SK-N-SH (cell line): Measurements from ENCODE around the gene GEMIN7. TPM values are rescaled to one million over a fixed set of nuclear protein-coding genes. Genes with fewer than 3 reads are reported as not detected.

Experiments used
- CTCF ChIA-PET: fragments of 300-600, 350-600 bp; formaldehyde crosslinking; extraction: SDS; loops from one replicate; lab custom pipeline; 2021; lab: Yijun Ruan, JAX
- POLR2A ChIA-PET: fragments of 350-600 bp; sonication (Branson Sonifier 250); formaldehyde crosslinking; extraction: SDS; loops from one replicate; lab custom pipeline; 2020; ENCODE audit warnings: antibody characterized with exemption, inconsistent platforms; lab: Yijun Ruan, JAX
- DNase-seq: peaks from one replicate; pipeline ENCODE4 v3.0.0; 2012
- H2AFZ ChIP-seq: fragments of 200-600 bp; sonication (generic); 2 replicates; pipeline ENCODE4 v1.8.1; 2016; ENCODE audit warnings: antibody characterized with exemption, mild to moderate bottlenecking, low read depth
- H3F3A ChIP-seq: fragments of 200-600 bp; sonication (generic); replicated peaks from 2 replicates; pipeline ENCODE3; 2016; ENCODE audit warnings: antibody characterized with exemption, mild to moderate bottlenecking; ENCODE audit not compliant: insufficient read depth
- H3K27ac ChIP-seq, 2 experiments: fragments of 200-500 bp in 1 of 2; fragments of 200-600 bp in 1 of 2; sonication (Bioruptor generic) in 1 of 2; sonication (generic), shearing (Covaris generic) in 1 of 2; 2 replicates each; pipeline versions ENCODE4 v1.5.1 to v1.6.1; 2014 to 2016; ENCODE audit warnings: low read depth in 2 of 2, inconsistent platforms in 1 of 2, low read length in 1 of 2, mild to moderate bottlenecking in 1 of 2, mixed read lengths in 1 of 2
- H3K27me3 ChIP-seq: fragments of 200-600 bp; sonication (generic), shearing (Covaris generic); 2 replicates; pipeline ENCODE4 v1.6.1; 2016; ENCODE audit warnings: mixed run types; ENCODE audit not compliant: insufficient read depth
- H3K36me3 ChIP-seq, 2 experiments: fragments of 200-500 bp in 1 of 2; fragments of 200-600 bp in 1 of 2; sonication (Bioruptor generic) in 1 of 2; sonication (generic) in 1 of 2; replicated peaks in 1 of 2; 2 replicates each; pipeline versions ENCODE3 to v1.5.1; 2014 to 2016; ENCODE audit warnings: low read length in 1 of 2, mild to moderate bottlenecking in 1 of 2; ENCODE audit not compliant: insufficient read depth in 2 of 2, control insufficient read depth in 1 of 2
- H3K4me1 ChIP-seq, 2 experiments: fragments of 200-500 bp in 1 of 2; fragments of 200-600 bp in 1 of 2; sonication (Bioruptor generic) in 1 of 2; sonication (generic), shearing (Covaris generic) in 1 of 2; 2 replicates each; pipeline versions ENCODE4 v1.5.1 to v1.6.1; 2014 to 2016; ENCODE audit warnings: low read depth in 1 of 2, low read length in 1 of 2, mixed run types in 1 of 2; ENCODE audit not compliant: insufficient read depth in 2 of 2, control insufficient read depth in 1 of 2
- H3K4me2 ChIP-seq: fragments of 200-600 bp; sonication (generic), shearing (Covaris generic); 2 replicates; pipeline ENCODE4 v1.6.1; 2017; ENCODE audit warnings: mixed run types
- H3K4me3 ChIP-seq, 2 experiments: fragments of 200-500 bp in 1 of 2; fragments of 200-600 bp in 1 of 2; sonication (Bioruptor generic) in 1 of 2; sonication (generic), shearing (Covaris generic) in 1 of 2; 2 replicates each; pipeline versions ENCODE4 v1.5.1 to v1.8.1; 2014 to 2016; ENCODE audit warnings: low read depth in 2 of 2, inconsistent platforms in 1 of 2, low read length in 1 of 2, mild to moderate bottlenecking in 1 of 2, mixed read lengths in 1 of 2, moderate library complexity in 1 of 2
- H3K79me2 ChIP-seq: fragments of 200-600 bp; sonication (generic); 2 replicates; pipeline ENCODE4 v1.8.1; 2017; ENCODE audit warnings: mild to moderate bottlenecking; ENCODE audit not compliant: insufficient read depth
- H3K9ac ChIP-seq: fragments of 200-600 bp; sonication (generic); 2 replicates; pipeline ENCODE4 v1.6.1; 2017; ENCODE audit warnings: mixed run types
- H3K9me2 ChIP-seq: fragments of 200-600 bp; sonication (generic); 2 replicates; pipeline ENCODE4 v1.6.1; 2017; ENCODE audit warnings: mixed run types
- H3K9me3 ChIP-seq: fragments of 200-600 bp; sonication (generic); 2 replicates; pipeline ENCODE4 v1.6.1; 2017; ENCODE audit warnings: mixed run types, mild to moderate bottlenecking, moderate library complexity
- H4K20me1 ChIP-seq: fragments of 200-600 bp; sonication (generic); 2 replicates; pipeline ENCODE4 v1.6.1; 2017; ENCODE audit warnings: mild to moderate bottlenecking, mixed run types; ENCODE audit not compliant: insufficient read depth
- FOXJ3 ChIP-seq: sonication (generic); formaldehyde crosslinking; IDR thresholded peaks from 2 replicates; pipeline ENCODE4 v1.5.1; 2020; ENCODE audit warnings: mild to moderate bottlenecking, missing genetic modification reagents
- POLR2AphosphoS5 ChIP-seq: IDR thresholded peaks from 2 replicates; pipeline ENCODE4 v1.6.1; 2012; ENCODE audit warnings: low read depth, low read length
- RFX5 ChIP-seq: IDR thresholded peaks from 2 replicates; pipeline ENCODE4 v1.6.1; 2012; ENCODE audit warnings: mild to moderate bottlenecking, improper control_type of control experiment, low read length
- RXRA ChIP-seq: IDR thresholded peaks from 2 replicates; pipeline ENCODE4 v1.4.0; 2012; ENCODE audit warnings: low read depth, mild to moderate bottlenecking, borderline replicate concordance
- TAF1 ChIP-seq: IDR thresholded peaks from 2 replicates; pipeline ENCODE4 v1.6.1; 2012; ENCODE audit warnings: low read depth, mild to moderate bottlenecking, low read length, moderate library complexity, borderline replicate concordance
- TCF12 ChIP-seq: IDR thresholded peaks from 2 replicates; pipeline ENCODE4 v1.4.0; 2012
- YY1 ChIP-seq: IDR thresholded peaks from 2 replicates; pipeline ENCODE4 v1.4.0; 2012; ENCODE audit warnings: low read depth, mild to moderate bottlenecking
- WGBS: methylation state at CpG from one replicate; pipeline ENCODE4 v1.1.6; 2017; ENCODE audit warnings: low lambda C conversion rate; 5-methylcytosine and 5-hydroxymethylcytosine counted together
- polyA plus RNA-seq, 3 experiments: library from polyadenylated mRNA; depleted of rRNA; stranded (reverse); fragments of >200 nt; gene quantifications; 2 replicates each; pipeline ENCODE4 v1.2.3, GENCODE V29; 2012
- TF ChIP-seq, protein P1 (sequence below): IDR thresholded peaks from 2 replicates; pipeline ENCODE4 v1.4.0; 2012; ENCODE audit warnings: low read depth
- TF ChIP-seq, protein P2 (sequence below): IDR thresholded peaks from 2 replicates; pipeline ENCODE4 v1.4.0; 2012; ENCODE audit warnings: low read depth, borderline replicate concordance
- TF ChIP-seq, protein P3 (sequence below): fragments of 150-350 bp; IDR thresholded peaks from 2 replicates; pipeline ENCODE4 v1.6.1; 2016; ENCODE audit warnings: mild to moderate bottlenecking, low read depth, low read length
- TF ChIP-seq, protein P4 (sequence below): IDR thresholded peaks from 2 replicates; pipeline ENCODE4 v1.6.1; 2012; ENCODE audit warnings: mild to moderate bottlenecking, low read depth, low read length, moderate library complexity

Gene GEMIN7
- polyA plus RNA-seq, 1 of the 3 experiments (the other 2 are of a cell fraction), result 28.7 TPM

DNA sequence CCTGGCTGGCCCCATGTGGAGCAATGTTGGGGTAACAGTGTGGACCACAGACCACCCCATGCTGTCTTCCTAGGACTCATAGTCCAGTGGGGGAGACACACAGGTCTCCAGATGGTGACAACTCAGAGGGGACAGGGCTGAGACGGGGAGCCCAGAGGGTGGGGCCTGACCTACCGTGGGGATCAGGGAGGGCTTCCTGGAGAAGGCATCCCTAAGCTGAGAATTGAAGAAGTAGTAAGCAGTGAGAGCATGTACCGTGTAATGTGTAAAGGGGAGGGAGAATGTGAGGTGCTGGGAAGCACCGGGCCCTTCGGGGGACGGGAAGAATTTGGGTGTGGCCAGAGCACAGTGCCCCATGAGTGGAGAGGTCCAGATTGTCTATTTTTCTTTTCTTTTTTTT is 45.0 kb downstream of the GEMIN7 start:
- Histone ChIP-seq H3K27ac (no peak overlapping the region; a peak in 1 of 4 replicates), H3F3A (no peaks in the 10 kb centered on the region), H3K4me3 (no peak overlapping the region), H4K20me1 (peaks cover 83% of the 10 kb centered on the region), H3K4me2 (no peak overlapping the region), H3K9ac (no peak overlapping the region), H3K79me2 (peaks cover 76% of the 10 kb centered on the region), H3K36me3 (no peaks in the 10 kb centered on the region), H3K4me1 (peaks cover 0 to 24% of the 10 kb centered on the region in 2 experiments; a peak in 1 of 4 replicates), H3K9me2 (no peaks in the 10 kb centered on the region), H2AFZ (no peak overlapping the region), H3K9me3 (no peaks in the 10 kb centered on the region), H3K27me3 (no peaks in the 10 kb centered on the region)
- POLR2A ChIA-PET, result no interaction called here
- TF ChIP-seq TCF12, result no peak
- TF ChIP-seq, protein P1, sequence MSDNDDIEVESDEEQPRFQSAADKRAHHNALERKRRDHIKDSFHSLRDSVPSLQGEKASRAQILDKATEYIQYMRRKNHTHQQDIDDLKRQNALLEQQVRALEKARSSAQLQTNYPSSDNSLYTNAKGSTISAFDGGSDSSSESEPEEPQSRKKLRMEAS, result no peak
- TF ChIP-seq YY1, result no peak
- no peak for TF ChIP-seq POLR2AphosphoS5
- WGBS, result 96% methylated on average over 6 of the region's 6 CpGs
- no peak for DNase-seq
- CTCF ChIA-PET, result interaction anchor here (1.0 to 2.7 kb wide), 3 partner anchors 8 to 14 kb away, joined by 3 to 24 read pairs (median 6); no protein-coding TSS in a partner anchor

DNA sequence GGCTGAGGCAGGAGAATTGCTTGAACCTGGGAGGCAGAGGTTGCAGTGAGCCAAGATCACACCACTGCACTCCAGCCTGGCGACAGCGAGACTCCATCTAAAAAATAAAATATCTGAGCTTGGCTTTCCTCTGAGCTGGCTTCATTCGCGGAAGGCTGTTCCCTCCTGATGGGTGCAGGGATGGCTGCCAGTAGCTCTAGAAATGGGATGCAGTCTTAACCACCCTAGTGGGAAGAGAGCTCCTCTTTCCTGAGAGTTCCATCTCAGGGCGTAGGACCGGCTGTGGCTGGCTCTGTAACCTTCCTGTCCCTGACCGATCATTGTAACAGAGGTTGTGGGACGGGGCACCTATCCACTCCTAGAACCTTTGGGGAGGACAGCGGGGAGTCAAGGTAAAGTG is 46.3 kb downstream of the GEMIN7 start:
- no peaks in the 10 kb centered on the region for H3K36me3 ChIP-seq
- 81% methylated on average over 2 of the region's 9 CpGs for WGBS
- no peak overlapping the region for H3K27ac ChIP-seq
- peaks cover 0 to 24% of the 10 kb centered on the region in 2 experiments; a peak in 1 of 4 replicates for H3K4me1 ChIP-seq
- ChIA-PET POLR2A (no interaction called here), CTCF (interaction anchor here (1.0 to 2.7 kb wide), 6 partner anchors 10 to 34 kb away, joined by 4 to 24 read pairs (median 7); partner anchors contain the start of gene PPP1R37)
- no peaks in the 10 kb centered on the region for H3F3A ChIP-seq
- peaks cover 64% of the 10 kb centered on the region for H3K79me2 ChIP-seq
- H3K4me2 ChIP-seq, result no peak overlapping the region
- DNase-seq, result no peak
- TF ChIP-seq RXRA (no peak), TAF1 (no peak), RFX5 (no peak), FOXJ3 (CRISPR knock-in tag) (no peak)
- TF ChIP-seq, protein P2, sequence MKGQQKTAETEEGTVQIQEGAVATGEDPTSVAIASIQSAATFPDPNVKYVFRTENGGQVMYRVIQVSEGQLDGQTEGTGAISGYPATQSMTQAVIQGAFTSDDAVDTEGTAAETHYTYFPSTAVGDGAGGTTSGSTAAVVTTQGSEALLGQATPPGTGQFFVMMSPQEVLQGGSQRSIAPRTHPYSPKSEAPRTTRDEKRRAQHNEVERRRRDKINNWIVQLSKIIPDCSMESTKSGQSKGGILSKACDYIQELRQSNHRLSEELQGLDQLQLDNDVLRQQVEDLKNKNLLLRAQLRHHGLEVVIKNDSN, result no peak
- TF ChIP-seq, protein P3, sequence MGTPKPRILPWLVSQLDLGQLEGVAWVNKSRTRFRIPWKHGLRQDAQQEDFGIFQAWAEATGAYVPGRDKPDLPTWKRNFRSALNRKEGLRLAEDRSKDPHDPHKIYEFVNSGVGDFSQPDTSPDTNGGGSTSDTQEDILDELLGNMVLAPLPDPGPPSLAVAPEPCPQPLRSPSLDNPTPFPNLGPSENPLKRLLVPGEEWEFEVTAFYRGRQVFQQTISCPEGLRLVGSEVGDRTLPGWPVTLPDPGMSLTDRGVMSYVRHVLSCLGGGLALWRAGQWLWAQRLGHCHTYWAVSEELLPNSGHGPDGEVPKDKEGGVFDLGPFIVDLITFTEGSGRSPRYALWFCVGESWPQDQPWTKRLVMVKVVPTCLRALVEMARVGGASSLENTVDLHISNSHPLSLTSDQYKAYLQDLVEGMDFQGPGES, result no peak
- TF ChIP-seq, protein P4, sequence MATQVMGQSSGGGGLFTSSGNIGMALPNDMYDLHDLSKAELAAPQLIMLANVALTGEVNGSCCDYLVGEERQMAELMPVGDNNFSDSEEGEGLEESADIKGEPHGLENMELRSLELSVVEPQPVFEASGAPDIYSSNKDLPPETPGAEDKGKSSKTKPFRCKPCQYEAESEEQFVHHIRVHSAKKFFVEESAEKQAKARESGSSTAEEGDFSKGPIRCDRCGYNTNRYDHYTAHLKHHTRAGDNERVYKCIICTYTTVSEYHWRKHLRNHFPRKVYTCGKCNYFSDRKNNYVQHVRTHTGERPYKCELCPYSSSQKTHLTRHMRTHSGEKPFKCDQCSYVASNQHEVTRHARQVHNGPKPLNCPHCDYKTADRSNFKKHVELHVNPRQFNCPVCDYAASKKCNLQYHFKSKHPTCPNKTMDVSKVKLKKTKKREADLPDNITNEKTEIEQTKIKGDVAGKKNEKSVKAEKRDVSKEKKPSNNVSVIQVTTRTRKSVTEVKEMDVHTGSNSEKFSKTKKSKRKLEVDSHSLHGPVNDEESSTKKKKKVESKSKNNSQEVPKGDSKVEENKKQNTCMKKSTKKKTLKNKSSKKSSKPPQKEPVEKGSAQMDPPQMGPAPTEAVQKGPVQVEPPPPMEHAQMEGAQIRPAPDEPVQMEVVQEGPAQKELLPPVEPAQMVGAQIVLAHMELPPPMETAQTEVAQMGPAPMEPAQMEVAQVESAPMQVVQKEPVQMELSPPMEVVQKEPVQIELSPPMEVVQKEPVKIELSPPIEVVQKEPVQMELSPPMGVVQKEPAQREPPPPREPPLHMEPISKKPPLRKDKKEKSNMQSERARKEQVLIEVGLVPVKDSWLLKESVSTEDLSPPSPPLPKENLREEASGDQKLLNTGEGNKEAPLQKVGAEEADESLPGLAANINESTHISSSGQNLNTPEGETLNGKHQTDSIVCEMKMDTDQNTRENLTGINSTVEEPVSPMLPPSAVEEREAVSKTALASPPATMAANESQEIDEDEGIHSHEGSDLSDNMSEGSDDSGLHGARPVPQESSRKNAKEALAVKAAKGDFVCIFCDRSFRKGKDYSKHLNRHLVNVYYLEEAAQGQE, result no peak
- H3K9me3 ChIP-seq, result no peaks in the 10 kb centered on the region
- H3K4me3 ChIP-seq, result no peak overlapping the region
- H3K27me3 ChIP-seq, result no peaks in the 10 kb centered on the region
- no peak overlapping the region for H3K9ac ChIP-seq
- no peaks in the 10 kb centered on the region for H3K9me2 ChIP-seq
- no peak overlapping the region for H2AFZ ChIP-seq
- H4K20me1 ChIP-seq, result peaks cover 86% of the 10 kb centered on the region
